COLO668 (cell line): ENCODE results near the gene DYDC2.

Experiments
- DNase-seq: peaks from one replicate; lab custom pipeline; 2025; ENCODE audit not compliant: unreplicated experiment; lab: John Stamatoyannopoulos, UW

The DYDC2 gene

DNA sequence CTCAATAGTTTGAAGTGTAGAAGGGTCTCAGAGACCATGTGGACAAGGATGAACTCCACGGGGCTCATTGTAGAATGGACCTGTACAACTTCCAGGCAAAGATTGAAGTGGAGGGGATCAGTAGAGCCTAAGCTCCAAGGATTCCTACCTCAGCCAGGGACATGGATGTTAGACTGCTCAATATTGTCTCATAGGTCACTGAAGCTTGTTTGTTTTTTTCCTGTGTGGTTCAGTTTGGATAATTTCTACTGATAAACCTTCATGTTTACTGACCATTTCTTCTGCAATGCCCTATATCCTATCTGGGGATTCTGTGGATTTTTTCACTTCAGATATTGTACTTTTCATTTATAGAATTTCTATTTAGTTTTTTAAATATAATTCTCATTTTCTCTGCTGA is 8.9 kb downstream of the DYDC2 start:
- no peak for DNase-seq

DNA sequence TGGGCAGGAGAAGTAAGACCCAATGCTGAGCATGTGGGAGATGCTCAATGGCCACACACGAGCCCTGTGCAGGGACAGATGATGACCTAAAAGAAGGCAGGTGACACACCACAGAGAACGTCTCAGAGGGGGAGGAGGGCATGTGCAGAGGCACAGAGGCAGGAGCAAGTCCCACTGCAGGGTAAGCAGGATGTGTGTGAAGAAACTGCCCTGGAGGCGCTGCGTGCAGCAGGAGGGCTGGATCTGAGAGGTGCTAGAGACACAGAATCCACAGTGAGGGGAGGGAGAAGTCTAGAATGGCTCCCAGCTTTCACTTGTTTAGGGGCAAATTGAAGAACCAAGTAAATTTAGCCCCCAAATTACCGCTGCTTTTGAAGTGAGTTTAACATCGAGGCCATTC is 14.9 kb downstream of the DYDC2 start:
- DNase-seq = no peak

DNA sequence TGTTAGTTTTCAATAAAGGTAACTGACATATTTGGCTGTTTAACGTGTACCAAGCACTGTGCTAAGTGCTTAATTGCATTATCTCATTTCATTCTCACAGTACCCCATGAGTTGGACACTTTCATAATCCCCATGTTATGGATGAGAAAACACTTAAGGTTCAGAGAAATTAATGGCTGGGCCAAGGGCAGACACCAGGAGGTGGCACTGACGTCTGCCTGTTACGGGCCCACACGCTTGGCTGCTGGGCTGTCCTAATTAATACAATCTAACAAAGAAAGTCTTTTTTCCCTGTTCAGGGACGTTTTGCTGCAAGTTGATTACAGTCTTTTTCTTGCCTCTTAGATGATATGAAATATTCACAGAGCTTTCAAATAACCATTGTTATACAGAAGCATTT is 16.1 kb downstream of the DYDC2 start:
- no peak for DNase-seq

DNA sequence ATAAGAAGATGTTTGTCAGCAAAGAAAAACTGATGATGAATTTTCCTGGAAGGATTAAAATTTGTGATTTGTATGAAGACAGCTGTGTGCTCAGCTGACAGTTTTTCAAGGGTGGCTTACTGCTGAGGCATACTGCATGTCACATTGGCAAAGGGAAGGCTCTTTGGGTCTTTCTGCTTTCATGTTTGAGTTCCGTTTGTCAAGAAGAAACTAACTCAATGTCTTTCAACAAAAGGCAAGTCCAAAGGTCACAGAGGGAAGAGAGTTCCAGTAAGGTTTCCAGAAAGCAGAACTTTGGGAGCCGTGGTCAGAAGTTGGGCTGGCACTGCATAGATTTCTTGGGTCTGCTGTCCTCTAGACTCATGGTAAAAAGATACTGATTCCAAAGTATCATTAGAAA is 16.9 kb downstream of the DYDC2 start:
- no peak for DNase-seq

DNA sequence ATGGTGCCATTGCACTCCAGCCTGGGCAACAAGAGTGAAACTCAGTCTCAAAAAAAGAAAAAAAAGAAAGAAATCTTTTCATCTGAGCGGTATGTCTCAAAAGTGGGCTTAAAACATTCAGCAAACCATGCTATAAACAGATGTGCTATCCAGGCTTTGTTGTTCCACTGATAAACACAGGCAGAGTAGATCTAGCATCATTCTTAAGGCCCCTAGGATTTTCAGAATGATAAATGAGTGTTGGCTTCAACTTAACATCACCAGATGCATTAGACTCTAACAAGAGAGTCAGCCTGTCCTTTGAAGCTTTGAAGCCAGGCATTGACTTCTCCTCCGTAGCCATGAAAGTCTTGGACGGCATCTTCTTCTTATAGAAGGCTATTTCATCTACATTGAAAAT is 23.1 kb downstream of the DYDC2 start:
- DNase-seq = no peak

DNA sequence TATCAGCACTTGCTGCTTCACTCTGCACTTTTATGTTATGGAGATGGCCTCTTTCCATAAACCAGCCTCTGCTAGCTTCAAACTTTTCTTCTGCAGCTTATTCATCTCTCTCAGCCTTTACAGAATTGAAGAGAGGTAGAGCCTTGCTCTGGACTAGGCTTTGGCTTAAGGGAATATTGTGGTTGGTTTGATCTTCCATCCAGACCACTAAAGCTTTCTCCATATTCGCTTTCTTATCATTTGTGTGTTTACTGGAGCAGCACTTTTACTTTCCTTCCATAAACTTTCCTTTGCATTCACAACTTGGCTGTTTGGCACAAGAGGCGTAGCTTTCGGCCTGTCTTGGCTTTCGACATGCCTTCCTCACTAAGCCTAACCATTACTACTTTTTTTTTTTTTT is 23.6 kb downstream of the DYDC2 start:
- DNase-seq = no peak

DNA sequence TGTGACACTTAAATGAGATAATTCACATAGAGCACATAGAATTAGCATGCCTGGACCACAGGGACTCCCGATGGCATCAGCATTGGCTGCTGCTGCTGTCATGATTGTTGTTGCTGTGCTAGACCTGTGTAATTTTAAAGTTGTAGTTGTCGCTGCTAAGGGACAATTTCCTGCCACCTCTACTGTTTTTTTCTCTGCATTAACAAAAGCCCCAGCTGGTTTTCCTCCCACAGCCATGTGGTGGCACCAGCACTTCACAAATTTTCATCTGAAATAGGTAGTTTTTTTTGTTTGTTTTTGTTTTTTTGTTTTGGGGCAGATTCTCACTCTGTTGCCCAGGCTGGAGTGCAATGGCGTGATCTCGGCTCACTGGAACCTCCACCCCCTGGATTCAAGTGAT is 26.4 kb downstream of the DYDC2 start:
- peak; percentile 9 for DNase-seq

DNA sequence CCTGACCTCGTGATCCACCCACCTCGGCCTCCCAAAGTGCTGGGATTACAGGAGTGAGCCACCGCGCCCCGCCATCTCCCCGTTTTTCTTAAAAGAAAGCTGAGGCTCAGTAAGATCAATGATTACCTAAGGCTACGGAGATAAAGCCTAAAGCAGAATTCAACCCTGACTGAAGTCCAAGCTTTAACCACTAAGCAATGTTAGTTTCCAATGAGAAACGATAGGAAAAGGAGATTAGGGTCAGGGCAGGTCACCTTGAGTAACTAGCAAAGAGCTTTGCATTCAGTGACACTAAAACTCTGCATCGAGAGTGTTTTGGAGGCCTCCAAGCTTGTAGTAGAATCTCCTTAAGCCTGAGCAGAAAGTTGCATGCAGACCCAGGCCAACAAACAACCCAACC is 34.2 kb downstream of the DYDC2 start:
- no peak for DNase-seq

DNA sequence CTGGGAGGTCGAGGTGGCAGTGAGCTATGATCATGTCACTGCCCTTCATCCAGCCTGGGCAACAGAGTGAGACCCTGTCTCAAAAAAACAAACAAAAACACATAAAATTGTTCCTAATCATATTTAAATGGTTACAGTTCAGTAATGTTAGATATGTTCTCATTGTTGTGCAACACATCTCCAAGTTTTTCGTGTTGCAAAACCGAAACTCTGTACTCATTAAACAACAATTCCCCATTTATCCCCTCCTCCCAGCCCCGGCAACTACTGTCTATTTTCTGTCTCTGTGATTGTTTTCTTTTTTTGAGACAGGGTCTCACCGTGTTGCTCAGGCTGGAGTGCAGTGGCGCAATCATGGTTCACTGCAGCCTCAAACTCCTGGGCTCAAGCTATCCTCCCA is 35.7 kb downstream of the DYDC2 start:
- no peak for DNase-seq

DNA sequence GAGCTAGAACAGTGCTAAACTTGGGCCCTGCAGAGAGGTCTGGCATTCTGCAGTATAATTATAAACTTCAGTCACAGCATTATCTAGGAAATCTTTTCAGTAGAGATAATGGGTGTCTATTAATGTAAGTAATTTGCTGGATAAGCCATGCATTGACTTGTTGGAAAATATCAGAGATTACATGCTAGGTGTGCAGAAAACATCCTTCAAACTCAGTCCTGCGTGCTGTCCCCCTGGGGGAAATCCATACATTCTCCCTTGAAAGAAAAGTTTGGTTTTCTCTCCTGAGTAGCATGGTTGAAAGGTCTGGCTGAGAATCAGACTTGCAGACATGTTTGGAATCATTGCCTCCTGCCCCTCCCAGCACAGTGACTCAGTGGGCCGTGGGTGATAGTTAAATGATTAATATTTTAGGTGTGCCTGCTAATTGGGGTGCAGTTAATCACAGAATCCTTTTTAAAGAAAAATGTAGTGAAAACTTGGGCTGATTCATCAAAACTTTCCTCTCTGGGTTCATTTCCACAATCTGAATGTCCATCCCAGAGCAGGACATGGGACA is 37.9 kb downstream of the DYDC2 start:
- no peak for DNase-seq

DNA sequence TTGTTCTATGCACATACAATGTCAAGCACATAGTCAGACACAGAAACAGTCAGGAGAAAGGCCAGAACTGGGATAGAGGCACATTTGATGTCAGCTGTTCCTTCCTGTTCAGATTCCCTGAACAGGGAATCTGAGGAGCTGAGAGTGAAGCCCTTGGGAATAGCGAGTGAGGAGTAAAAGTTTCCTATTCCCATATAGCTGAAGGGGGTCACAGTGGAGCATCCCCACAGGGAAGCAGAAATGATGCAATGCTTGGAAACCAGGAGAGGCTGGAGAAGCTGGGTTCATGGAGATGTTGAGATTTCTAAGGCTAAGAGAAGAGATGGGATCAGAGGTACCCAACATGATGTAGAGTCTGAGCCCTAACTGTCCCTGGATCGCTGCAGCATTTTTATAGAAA is 40.4 kb downstream of the DYDC2 start:
- no peak for DNase-seq

DNA sequence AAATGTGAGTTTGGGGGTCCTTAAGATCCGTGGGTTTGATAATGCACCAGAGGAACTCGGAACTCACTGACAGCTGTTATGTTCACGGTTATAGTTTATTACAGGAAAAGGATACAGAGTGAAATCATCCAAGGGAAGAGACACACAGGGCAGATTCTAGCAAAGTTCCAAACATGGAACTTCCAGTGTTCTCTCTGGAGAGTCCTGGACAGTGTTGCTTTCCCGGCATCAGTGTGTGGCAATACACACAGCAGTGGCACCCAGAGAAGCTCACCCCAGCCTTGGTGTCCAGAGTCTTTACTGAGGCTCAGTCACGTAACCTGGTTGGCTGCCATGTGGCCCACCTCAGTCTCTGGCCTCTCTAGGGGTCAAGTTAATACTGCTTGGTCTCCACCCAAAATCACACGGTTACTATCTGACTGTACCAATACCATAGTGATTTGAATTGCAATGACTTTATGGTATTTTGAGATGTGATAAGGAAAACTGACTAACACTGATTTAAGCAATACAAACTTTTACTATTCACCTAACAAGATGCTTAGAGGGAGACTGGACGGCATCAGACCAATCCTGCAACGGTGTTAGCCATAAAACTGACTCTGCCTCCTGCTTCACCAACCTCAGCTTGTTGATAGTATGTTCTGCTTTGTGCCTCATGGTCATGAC is 43.7 kb downstream of the DYDC2 start:
- no peak for DNase-seq

DNA sequence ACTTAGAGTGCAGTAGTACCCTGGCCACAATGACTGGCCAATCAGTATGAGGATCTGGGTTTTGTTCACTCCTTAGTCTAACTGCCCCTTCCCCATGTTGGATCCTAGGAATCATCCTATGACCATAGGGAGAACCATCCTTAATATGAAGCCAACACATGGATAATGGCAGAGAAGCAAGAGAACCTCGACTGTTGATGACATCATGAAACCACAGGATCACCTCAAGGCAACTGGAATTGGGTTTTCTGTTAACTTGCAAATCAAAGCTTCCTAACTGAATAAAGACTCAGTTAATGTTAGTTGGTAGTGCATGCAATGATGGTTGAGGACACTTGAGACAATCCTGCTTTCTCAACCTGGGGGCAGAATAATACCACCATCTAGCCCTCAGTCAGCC is 48.5 kb downstream of the DYDC2 start:
- no peak for DNase-seq

DNA sequence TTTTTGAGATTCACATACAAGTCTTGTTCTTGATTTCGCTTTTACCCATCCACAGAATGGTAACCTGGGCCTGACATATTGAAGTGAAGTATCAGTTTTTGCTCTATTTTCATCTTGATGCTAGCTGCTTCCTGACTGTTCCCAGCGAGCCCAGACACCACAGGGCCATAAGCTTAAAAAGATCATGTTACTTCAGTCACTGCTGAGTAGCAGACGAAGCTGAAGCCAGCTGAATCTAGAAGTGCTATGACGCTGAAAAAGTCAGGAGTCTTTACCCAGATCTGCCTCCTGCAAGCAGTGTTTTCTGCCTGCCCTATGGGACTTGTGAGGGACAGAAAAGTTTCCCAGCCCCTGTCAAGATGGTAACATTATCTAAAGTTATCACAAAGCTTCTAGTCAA is 49.0 kb downstream of the DYDC2 start:
- peak; percentile 9 for DNase-seq

DNA sequence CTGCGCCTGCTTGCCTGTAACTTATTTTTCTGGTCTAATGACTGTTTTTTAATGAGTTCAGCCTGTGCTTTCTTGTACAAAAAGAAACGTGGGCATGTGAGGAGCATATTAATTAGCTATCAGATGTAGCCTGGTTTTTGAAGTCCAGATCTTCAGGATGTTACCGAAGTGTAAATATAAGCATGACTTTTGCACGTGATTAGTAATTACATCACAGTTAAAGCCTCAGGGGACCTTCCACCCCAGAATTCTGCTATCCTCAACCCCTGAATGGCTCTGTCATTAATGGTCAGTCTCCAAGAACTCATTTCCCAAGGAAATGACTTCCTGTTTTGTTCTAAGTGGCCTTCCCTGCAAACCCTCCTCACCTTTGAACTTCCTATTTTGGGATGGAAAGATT is 49.6 kb downstream of the DYDC2 start:
- no peak for DNase-seq

DNA sequence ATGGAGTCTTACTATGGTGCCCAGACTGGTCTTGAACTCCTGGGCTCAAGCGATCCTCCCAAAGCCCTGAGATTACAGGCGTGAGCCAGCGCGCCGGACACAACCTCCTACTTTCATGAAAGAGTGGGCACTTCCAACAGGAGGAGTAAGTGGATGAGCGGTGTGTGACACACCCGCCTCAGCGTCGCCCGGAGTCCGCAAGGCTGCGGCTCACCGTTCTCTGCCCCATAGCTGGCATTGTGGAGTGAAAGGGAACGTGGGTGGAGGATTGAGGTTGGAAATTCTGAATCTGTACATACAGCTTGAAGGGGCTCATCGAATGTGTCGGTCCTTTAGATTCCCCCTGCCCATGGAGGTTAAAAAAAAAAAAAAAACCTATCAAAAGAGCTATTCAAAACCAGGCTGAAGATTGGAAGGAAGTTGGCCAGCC is 51.2 kb downstream of the DYDC2 start:
- DNase-seq = peak; percentile 41

DNA sequence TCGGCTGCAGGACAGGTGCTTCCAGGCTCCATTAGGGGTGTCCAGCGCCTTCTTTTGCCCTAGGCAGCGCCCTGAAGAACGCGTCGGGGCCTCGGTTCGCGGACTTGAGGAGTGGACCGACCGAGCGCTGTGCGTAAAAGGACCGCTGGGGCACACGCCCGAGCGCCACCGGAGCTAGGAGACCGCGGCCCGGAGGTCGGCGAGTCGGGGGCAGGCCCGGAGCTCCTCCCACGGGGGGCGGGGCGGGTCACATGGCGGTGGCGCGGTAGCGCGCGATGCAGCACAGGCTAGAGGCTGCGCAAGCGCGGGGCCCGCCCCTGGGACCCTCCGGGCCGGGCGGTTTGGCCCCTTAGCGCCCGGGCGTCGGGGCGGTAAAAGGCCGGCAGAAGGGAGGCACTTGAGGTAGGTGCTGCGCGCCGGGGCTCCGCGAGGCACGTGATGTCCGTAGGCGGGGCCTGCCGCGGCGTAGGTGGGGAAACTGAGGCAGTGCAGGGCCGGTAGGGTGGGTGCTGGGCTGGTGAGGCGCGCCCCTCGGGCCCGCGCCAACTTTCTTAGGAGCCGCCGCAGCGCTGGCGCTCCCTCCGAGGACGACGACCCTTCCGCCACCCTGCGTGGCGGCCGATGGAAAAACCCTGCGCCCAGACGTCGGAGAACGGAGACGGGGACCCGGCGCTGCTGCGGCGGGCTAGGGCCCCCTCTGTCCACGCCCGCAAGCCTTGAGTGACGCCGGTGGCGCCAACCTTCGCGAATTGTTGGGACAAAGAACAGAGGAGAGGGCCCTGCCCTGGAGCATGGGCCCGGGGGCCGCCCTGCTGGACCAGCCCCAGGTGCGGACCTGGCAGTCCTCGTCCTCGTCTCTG is 51.9 kb downstream of the DYDC2 start, which contains the start of gene PRXL2A:
TSS of gene PRXL2A (plus strand) at position 310 of the 860 bp plus-strand sequence. CDS start 11,917 bp downstream, outside the sequence.
- peak; percentile 86 for DNase-seq

DNA sequence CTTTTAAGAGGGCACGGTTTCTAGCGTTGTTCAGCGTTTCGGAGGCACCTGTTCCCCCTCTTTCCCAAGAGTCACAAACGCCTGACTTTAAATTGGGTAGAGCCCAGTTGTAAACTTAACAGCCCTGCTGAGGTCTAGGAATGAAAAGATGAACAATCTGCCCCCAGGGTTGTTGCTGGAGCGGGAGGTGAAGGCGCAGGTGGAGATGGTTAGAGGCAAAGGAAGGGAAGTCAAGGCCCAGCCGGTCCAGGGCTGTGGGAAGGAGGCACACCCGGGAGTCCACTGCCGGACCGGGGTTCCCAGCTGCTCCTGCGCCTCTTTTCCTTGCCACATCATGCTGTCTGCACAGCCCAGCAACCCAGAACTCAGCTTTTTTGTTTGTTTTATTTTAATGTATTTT is 52.5 kb downstream of the DYDC2 start:
- DNase-seq = peak; percentile 19

DNA sequence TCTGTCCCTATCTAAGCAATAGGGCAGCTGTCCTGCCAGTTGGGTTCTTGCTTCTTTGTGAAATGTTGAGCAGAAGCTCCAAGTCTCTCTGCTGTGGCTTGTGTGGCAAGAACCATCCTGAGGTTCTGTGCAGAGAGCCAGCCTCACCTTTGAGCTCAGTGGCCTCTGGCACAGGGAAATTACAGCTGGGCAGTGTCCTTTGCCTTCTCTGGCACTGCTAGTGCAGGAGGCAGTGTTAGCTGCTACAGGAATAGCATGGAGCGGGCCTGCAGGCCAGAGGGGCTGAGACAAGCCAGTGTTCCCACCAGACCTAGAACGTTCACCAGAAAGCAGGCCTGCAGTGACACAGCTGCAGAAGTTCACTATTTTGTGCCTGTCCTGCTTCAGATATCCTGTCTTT is 53.5 kb downstream of the DYDC2 start:
- DNase-seq = no peak

DNA sequence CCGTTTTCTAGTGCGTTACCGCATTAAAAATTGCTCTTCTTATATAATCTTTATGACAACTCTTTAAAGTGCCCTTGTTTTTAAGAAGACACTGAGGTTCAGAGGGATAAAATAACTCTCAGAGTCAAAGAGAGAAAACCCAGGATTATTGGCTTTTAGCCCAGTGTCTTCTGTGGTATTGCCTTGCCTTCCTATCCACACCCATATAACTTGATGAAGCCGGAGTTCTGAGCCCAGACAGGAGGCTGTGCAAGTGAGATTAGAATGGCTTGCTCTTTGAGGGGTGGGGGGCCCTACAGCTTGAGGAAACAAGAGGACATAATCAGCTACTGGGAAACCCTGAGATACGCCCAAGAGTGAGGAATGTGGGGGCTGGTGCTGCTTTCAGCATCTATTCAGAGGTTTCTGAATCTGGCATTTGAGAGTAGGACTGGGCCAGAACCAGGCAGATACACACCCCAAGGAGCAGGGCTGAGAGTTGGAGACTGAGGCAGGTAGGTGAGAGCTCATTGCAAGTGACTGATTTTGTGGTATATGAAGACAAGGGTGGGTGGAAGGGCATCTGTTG is 54.1 kb downstream of the DYDC2 start:
- no peak for DNase-seq

DNA sequence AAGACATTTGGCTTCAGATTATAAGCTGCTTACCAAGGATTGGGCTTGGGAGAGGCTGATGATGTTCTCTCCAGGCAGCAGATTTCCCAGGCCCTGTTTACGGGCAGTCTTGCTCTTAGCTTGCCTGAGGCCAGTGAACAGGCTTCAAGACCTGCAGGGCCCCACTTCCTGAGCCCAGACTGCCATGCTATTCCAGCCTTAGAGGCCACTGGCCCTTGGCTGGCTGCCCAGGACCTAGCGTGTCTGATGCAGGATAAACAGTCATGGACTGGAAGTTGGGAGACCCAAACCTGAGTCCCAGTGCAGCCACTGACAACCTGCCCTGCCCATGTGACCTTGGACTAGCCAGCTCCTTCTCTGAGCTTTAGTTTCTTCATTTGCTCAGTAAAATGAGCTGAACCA is 54.7 kb downstream of the DYDC2 start:
- DNase-seq = peak; percentile 50

DNA sequence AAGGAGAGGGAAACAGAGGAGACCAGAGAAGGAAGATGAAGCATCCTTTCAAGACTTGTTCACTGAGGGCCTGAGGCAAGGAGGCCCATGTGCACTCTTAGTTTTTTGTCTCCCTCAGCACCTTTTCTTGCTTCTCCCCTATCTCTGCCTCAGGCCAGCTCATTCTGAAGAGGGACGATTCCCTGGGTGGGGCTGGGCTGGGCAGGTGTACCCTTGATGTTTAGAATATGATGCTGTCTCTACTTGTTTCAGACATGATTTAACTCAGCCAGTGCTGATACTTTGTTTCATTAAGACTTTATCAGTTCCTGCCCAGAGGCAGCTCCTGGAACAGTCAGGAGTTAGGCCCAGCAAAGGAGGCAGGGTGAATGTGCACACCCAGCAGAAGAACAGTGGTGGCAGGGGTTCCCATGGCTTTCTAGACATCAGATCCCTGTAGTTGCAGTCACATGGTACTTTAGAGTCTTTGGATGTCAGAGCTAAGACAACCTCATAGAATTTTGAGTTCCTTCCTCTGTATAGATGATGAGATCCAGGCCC is 55.2 kb downstream of the DYDC2 start:
- no peak for DNase-seq
